Measurements from ENCODE around the gene FTCD.

The FTCD gene

DNA sequence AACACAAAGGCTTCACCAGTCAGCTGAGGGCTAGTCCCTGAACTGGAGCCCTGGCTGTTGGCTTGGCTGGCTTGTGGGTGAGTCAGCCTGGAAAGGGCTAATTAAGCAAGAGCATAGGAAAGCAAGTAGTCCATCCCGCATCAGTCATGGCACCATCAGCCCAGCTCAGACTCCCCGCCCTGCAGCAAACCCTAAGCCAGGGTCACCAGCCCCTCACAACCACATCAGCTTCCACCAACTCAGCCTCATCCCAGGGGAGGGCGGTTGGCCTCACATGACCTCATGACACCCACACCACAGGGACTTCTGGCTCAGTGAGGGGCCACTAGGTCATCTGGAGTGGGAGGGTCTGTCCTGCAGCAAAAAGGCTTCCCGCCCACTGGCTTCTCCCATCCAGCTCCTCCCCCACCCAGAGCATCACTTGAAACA is 35.9 kb upstream of the FTCD start:
- TF ChIP-seq, protein P1, sequence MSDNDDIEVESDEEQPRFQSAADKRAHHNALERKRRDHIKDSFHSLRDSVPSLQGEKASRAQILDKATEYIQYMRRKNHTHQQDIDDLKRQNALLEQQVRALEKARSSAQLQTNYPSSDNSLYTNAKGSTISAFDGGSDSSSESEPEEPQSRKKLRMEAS (IDR thresholded peaks at IDR 0.05), result no peak
- TF ChIP-seq, protein P2, sequence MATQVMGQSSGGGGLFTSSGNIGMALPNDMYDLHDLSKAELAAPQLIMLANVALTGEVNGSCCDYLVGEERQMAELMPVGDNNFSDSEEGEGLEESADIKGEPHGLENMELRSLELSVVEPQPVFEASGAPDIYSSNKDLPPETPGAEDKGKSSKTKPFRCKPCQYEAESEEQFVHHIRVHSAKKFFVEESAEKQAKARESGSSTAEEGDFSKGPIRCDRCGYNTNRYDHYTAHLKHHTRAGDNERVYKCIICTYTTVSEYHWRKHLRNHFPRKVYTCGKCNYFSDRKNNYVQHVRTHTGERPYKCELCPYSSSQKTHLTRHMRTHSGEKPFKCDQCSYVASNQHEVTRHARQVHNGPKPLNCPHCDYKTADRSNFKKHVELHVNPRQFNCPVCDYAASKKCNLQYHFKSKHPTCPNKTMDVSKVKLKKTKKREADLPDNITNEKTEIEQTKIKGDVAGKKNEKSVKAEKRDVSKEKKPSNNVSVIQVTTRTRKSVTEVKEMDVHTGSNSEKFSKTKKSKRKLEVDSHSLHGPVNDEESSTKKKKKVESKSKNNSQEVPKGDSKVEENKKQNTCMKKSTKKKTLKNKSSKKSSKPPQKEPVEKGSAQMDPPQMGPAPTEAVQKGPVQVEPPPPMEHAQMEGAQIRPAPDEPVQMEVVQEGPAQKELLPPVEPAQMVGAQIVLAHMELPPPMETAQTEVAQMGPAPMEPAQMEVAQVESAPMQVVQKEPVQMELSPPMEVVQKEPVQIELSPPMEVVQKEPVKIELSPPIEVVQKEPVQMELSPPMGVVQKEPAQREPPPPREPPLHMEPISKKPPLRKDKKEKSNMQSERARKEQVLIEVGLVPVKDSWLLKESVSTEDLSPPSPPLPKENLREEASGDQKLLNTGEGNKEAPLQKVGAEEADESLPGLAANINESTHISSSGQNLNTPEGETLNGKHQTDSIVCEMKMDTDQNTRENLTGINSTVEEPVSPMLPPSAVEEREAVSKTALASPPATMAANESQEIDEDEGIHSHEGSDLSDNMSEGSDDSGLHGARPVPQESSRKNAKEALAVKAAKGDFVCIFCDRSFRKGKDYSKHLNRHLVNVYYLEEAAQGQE (IDR thresholded peaks at IDR 0.05; ENCODE audit: low read depth), result no peak
- TF ChIP-seq TCF12 (IDR thresholded peaks at IDR 0.05; ENCODE audit: low read depth) (no peak), TEAD4 (IDR thresholded peaks at IDR 0.05) (no peak), CEBPB (IDR thresholded peaks at IDR 0.05) (no peak), TAF1 (IDR thresholded peaks at IDR 0.05; ENCODE audit: low read depth) (no peak), EP300 (IDR thresholded peaks at IDR 0.05; ENCODE audit: borderline replicate concordance) (no peak), CREB1 (IDR thresholded peaks at IDR 0.05; ENCODE audit: low read depth) (no peak), YY1 (IDR thresholded peaks at IDR 0.05; ENCODE audit: low read depth) (no peak), NFIC (IDR thresholded peaks at IDR 0.05) (no peak)

DNA sequence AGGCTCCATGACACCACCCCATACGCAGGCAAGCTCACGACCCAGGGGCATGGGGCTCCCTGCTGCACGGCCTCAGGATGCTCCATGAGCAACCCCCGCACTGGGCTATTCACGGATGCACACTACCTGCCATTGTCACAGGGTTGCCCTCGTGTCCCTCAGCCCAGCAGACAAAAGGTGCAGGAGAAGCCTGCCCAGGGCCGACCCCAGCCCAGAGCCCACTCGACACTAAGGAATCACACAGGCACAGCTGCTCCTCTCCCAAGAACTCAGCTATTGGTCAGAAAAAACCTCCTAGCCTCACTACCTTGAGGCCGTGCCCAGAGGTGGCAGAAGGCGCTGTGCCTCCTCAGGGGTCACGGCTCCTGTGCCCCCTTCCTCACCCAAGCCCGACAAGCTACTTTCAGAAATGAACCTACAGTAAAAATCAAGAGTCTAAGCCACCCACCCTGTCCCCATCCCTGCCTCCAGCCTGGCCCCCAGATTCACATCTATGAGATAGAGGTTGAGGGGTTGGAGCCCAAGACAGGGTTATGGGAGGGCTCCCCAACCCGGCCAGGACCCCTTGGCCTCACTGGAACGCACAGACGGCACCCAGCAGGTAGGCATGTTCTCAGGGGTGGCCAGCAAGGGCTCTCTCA is 35.2 kb upstream of the FTCD start:
- TF ChIP-seq EGR1 (IDR thresholded peaks at IDR 0.05) (no peak), TAF1 (IDR thresholded peaks at IDR 0.05; ENCODE audit: low read depth) (no peak), TEAD4 (IDR thresholded peaks at IDR 0.05) (no peak)
- TF ChIP-seq, protein P3, sequence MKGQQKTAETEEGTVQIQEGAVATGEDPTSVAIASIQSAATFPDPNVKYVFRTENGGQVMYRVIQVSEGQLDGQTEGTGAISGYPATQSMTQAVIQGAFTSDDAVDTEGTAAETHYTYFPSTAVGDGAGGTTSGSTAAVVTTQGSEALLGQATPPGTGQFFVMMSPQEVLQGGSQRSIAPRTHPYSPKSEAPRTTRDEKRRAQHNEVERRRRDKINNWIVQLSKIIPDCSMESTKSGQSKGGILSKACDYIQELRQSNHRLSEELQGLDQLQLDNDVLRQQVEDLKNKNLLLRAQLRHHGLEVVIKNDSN (IDR thresholded peaks at IDR 0.05), result no peak

DNA sequence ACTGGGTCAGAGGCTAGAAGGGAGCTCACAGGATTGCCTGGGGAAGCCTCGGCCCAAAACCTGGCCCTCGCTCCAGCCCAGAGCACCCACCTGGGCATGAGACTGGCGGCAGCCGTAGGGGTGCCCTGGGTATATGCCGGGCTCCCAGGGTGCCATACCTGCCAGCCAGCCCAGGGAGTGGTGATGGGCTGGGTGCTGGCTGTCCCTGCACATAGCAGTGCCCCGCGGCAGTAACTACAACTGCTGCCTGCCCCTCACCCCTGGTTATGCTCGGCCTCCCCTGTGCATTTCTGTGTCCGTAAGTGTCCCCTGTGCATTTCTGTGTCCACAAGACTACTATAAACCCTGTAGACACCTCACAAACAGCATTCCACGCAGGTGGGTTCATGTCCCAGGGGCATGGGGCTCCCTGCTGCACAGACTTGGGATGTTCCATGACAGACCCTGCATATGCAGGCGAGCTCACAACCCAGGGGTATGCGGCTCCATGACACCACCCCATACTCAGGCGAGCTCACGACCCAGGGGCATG is 34.6 kb upstream of the FTCD start:
- no peak for TF ChIP-seq TCF12 (IDR thresholded peaks at IDR 0.05; ENCODE audit: low read depth)
- TF ChIP-seq, protein P2 (IDR thresholded peaks at IDR 0.05; ENCODE audit: low read depth), result no peak
- TF ChIP-seq EP300 (IDR thresholded peaks at IDR 0.05; ENCODE audit: borderline replicate concordance), result no peak
- no peak for TF ChIP-seq EGR1 (IDR thresholded peaks at IDR 0.05)
- TF ChIP-seq, protein P1 (IDR thresholded peaks at IDR 0.05), result no peak
- TF ChIP-seq TEAD4 (IDR thresholded peaks at IDR 0.05), result no peak
- no peak for TF ChIP-seq YY1 (IDR thresholded peaks at IDR 0.05; ENCODE audit: low read depth)
- no peak for TF ChIP-seq RAD21 (IDR thresholded peaks at IDR 0.05; ENCODE audit: low read depth)
- no peak for TF ChIP-seq ZBTB7A (IDR thresholded peaks at IDR 0.05; ENCODE audit: low read depth)
- no peak for TF ChIP-seq TAF1 (IDR thresholded peaks at IDR 0.05; ENCODE audit: low read depth)
- no peak for TF ChIP-seq NFIC (IDR thresholded peaks at IDR 0.05)
- TF ChIP-seq, protein P3 (IDR thresholded peaks at IDR 0.05), result no peak
- no peak for TF ChIP-seq FOXM1 (IDR thresholded peaks at IDR 0.05; ENCODE audit: borderline replicate concordance, low read depth)
- no peak for TF ChIP-seq CREB1 (IDR thresholded peaks at IDR 0.05; ENCODE audit: low read depth)
- TF ChIP-seq CEBPB (IDR thresholded peaks at IDR 0.05), result no peak

DNA sequence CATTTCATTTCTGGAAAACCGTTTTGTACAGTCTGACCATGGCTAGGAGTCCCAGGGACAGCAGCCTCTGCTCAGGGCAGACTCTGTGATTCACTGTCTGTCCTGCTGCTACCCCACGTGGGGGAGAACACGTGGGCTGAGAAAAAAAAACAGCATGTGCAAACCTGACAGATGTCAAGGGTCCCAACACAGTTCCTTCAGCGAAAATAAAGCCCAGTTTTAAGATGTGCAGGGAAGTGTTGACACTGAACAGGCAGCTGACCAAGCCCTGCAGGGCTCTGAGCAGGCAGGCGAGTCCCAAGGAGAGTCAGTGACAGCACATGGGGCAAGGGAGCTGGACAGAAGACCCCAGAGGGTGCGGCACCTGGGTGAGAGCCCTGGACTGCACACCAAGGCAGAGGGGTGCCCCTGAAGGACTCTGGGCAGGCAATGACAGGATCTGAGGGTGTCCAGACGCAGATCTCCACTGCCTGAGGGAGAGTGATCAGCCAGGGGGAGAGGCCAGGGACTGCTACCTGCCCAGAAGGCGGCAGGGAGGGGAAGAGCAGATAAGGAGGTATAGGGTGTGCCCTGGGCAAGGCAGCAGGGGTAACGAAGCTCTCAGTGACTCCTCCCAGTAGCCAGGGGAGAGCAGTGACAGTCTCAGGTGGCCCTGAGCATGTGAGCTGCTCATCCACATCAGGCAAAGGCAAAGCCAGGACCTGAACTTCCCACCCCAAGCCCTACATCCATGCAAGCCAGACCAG is 34.0 kb upstream of the FTCD start:
- no peak for TF ChIP-seq NFIC (IDR thresholded peaks at IDR 0.05)
- no peak for TF ChIP-seq CREB1 (IDR thresholded peaks at IDR 0.05; ENCODE audit: low read depth)
- TF ChIP-seq YY1 (IDR thresholded peaks at IDR 0.05; ENCODE audit: low read depth), result no peak
- no peak for TF ChIP-seq FOXM1 (IDR thresholded peaks at IDR 0.05; ENCODE audit: borderline replicate concordance, low read depth)
- TF ChIP-seq, protein P1 (IDR thresholded peaks at IDR 0.05), result no peak
- no peak for TF ChIP-seq ZBTB7A (IDR thresholded peaks at IDR 0.05; ENCODE audit: low read depth)
- TF ChIP-seq, protein P2 (IDR thresholded peaks at IDR 0.05; ENCODE audit: low read depth), result no peak
- no peak for TF ChIP-seq EGR1 (IDR thresholded peaks at IDR 0.05)
- no peak for TF ChIP-seq CEBPB (IDR thresholded peaks at IDR 0.05)
- TF ChIP-seq, protein P3 (IDR thresholded peaks at IDR 0.05), result no peak
- TF ChIP-seq EP300 (IDR thresholded peaks at IDR 0.05; ENCODE audit: borderline replicate concordance), result no peak
- TF ChIP-seq RAD21 (IDR thresholded peaks at IDR 0.05; ENCODE audit: low read depth), result no peak
- TF ChIP-seq TCF12 (IDR thresholded peaks at IDR 0.05; ENCODE audit: low read depth), result no peak
